Activated CD8-positive, alpha-beta memory T cell treated with anti-CD3 and anti-CD28 coated beads for 4 hours (primary cell): ENCODE data around the gene SCGB1A1.
"Not testable (repeated sequence)": the region's sequence is repeated elsewhere in the genome, so short reads cannot be mapped to it uniquely, and the experiment has no call there.

ENCODE experiments used
- DNase-seq, 2 donors: peaks; one replicate each; pipeline ENCODE4 v3.0.0-alpha.2; 2020; ENCODE audit warnings: low read depth in 2 of 2

The SCGB1A1 gene, protein sequence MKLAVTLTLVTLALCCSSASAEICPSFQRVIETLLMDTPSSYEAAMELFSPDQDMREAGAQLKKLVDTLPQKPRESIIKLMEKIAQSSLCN

DNA sequence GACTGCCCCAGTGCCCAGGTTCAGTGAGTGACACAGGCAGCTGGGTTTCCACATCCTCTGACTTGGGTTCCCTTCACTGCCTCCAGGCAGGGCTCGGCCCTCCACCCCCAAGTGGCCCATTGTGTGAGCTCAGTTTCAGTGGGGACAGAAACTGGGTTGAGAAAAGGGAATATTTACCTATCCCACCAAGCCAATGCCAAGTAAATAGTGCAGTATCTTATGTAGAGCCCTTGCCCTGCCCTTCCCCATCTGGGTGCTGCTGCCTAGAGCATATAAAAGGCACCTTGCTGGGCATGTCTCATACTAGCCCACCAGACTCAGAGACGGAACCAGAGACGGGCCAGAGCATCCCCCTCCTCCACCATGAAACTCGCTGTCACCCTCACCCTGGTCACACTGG lies at the start of gene SCGB1A1:
Gene SCGB1A1, plus strand, starts transcription at position 301 of the 400 bp plus-strand sequence. Its CDS starts 63 bp downstream, at position 364.
- no peak for DNase-seq

DNA sequence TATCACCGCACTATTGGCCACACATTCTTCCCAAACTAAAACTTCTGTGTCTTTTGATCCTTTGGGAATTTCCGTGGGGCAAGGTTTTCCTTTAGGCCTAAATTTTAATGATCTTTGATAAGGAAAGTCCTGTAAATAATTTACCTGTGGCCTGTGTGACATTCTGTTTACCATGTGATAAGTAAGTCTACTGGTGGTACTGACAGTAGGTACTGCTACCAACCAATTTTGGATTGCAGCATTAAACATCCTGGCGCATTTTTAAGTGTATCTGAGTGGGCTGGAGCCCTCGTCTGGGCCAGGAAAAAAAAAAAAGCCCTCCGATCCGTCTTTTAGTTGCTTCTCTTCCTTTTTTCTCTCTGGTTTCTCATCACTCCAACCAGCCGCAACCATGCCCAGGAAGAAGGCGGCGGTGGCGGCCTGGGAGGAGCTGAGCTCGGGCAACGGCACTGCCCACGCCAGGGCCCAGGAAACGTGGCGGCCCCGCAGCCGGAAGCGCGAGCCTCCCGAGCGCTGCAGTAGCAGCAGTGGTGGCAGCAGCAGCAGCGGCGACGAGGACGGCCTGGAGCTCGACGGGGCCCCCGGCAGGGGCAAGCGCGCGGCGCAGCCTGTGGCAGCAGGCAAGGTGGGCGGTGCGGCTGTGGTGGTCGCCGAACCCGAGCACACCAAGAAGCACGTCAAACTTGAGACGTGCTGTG lies 47.9 kb upstream of the SCGB1A1 start:
- no peak for DNase-seq

DNA sequence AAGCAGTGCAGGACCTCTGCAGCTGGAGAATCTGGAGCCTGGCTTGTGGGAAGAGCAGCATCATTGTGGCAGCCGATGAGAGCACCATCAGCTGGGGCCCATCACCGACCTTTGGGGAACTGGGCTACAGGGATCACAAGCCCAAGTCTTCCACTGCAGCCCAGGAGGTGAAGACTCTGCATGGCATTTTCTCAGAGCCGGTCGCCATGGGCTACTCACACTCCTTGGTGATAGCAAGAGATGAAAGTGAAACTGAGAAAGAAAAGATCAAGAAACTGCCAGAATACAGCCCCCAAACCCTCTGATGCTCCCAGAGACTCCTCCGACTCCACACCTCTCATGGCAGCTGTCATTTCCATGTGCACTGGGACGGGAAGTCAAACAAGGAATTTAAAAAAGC lies 46.0 kb upstream of the SCGB1A1 start:
- DNase-seq, result no peak

DNA sequence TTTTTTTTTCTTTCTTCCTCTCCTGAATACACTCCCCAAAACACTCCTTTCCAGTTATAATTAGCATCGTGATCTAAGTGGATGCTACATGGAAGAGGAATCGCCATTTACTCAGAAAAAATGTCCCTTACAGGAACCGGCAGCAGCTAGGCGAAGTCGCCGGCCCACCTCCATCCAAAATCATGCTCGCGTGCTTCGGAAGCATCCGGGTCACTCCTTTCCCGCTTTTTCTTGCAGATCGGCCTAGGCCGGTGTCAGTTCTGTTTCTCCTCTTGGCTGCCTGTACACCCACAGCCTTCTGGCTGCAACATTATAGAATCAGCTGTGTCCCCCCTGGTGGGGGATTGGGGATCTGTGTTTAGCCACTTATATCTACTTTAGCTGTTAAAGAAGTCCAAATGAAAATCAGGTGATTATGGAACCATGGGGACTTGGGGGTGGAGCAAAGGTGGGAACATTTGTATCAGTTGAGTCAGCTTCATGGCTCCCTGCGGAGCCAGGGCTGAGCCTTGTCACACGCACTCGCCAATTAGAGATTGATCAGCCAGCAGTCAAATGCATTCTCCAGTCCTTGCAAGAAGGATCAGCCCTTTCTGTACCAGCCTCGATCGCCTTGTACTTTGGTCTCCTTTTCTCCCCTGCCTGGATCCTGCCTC lies 45.2 kb upstream of the SCGB1A1 start:
- no peak for DNase-seq

DNA sequence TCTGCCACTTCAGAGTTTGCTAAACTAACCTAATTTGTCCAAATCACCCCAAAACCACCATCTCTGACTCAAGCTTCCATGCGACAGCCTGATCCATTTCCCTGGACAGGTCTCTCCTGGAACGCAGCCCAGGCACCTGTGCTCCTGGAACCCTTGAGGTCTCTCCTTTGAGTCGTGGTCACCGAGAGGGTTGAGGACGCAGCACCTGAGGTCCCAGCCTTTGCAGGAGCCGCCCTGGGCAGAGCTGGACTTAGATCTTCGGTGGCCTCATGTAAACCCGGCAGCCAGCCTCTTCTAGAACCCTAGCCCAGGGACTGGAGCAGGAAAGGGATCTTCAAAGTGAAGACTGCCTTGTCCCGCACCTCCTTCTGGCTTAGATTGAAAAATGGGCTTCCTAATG lies 44.0 kb upstream of the SCGB1A1 start:
- DNase-seq, result no peak

DNA sequence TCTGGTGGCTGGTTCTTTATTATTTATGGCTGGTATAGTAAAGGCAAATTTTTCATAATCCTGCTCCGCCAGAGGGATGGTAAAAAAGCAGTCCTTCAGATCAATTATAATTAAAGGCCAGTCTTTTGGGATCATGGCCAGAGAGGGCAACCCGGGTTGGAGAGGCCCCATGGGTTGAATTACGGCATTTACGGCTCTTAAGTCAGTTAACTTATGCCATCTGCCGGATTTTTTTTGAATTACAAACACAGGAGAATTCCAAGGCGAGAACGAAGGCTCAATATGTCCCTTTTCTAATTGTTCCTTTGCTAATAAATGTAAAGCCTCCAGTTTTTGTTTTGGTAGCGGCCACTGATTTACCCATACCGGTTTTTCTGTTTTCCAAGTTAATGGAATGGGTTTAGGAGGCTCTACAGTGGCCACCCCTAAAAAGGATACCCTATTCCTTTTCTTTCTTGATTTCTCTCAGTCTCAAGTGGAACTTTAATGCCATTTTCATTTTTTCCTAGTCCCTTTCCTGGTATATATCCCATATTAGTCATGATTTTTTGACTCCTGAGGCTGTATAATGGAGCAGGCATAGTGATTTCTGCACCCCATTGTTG lies 40.3 kb upstream of the SCGB1A1 start:
- DNase-seq, result not testable (repeated sequence)

DNA sequence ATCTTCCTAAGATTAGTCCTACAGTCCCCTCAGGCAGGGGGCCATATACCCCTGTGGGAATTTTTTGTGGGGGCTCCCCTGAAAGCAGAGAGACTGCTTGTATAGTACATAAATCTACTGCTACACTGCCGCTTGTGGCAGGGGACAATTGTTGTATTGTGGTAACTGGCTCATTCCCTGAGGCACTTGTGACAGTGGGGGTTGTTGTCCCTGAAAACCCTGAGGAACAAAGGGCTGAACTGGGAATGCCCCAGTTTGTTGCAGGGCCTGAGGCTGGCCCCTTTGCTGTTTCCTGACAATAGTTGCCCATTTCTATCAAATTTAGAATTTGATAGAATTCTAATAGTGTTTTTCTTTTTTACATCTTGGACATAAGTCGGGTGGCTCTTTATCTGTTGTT lies 39.2 kb upstream of the SCGB1A1 start:
- DNase-seq, result not testable (repeated sequence)

DNA sequence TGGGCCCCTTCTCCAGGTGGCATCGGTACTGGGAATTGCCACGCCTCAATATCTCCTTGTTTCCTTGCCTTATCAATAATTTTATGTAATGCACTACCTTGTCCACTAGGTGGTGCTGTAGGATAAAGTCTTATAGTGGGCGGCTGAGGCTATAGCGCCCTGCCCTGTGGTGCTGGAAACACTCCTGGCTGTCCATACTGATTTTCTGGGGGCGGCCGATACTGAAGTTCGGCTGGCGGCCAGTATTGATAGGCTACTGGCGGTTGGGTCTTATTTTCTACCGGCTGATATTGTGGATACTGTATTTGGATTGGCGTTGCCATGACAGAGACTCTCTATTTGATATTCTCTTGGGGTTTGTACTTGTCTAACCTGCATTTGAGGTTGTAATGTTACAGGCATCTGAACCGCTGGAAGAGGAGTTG lies 38.0 kb upstream of the SCGB1A1 start:
- not testable (repeated sequence) for DNase-seq

DNA sequence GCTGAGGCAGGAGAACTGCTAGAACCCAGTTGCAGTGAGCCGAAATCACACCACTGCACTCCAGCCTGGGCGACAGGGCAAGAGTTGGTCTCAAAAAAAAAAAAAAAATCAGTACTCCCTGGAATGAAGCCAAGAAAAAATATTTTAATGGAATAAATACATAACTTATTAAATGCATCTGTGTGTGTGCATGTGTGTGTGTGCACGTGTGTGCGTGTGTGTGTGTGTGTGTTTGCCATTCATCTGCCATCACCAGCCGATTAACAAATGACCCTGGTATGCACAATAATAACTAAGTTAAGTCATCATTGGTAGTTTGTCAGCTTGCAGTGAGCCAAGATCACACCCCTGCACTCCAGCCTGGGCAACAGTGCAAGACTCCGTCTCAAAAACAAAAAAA lies 35.0 kb upstream of the SCGB1A1 start:
- DNase-seq, result no peak

DNA sequence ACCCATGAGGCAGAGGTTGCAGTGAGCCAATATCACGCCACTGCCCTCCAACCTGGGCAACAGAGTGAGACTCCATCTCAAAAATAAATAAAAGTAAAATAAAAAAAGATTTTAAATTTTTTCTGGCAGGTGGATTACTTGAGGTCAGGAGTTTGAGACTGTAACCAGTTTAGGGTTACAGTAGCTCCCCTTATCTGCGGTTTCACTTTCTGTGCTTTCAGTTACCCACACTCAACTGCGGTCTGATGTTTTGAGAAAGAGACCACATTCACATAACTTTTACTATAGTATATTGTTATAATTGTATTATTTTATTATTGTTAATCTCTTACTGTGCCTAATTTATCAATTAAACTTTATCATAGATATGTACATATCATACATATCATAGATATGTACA lies 32.8 kb upstream of the SCGB1A1 start:
- DNase-seq, result not testable (repeated sequence)

DNA sequence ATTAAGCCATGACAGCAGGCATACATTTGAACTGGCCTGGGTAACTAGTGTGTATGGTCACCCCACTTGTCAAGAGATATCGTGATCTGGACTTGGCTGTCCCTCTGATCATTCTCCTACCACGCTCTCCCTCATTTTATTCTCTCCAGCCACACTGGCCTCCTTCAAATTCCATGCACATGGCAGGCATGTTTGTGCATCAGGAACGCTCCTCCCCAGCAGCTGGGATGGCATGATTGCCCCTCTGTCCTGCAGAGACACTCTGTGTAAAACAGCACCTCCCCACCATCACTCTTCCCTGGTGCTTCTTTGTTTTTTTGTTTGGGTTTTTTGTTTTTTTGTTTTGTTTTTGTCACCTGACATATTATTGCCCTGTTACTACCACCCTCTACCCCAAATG lies 31.5 kb upstream of the SCGB1A1 start:
- no peak for DNase-seq

DNA sequence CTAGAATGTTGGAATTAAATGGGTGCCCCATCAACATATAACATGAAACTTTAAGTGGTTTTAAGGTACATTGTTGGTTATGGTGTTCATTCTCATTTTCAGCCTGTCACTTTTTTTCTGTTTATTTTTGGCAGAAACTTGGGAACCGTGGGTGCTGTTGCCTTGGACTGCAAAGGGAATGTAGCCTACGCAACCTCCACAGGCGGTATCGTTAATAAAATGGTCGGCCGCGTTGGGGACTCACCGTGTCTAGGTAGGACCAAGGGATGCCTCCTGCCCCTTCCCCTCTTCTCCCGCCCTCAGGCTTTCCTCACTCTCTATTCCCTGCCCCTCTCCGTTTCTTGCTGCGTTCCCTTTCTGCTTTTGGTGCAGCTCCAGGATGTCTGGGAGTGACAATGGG lies 29.8 kb upstream of the SCGB1A1 start:
- DNase-seq, result no peak

DNA sequence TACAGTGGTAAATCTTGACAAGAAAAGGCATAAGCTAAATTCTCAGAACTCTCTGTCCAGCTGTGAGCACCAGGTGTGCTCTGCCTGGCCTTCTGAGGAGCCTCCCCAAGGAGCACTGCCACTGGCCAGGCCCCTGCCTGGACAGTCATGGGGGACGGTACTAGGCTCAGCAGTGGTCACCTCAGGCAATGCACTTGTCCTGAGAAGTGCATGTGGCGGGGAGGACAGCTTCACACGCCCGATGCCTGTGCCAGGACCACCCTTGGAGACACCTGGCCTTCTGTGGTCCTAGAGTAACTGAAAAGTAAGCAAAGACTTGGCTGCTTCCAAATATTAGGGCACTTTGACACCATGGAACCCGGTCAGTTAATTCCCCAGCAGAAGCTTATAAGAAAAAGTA lies 28.6 kb upstream of the SCGB1A1 start:
- no peak for DNase-seq

DNA sequence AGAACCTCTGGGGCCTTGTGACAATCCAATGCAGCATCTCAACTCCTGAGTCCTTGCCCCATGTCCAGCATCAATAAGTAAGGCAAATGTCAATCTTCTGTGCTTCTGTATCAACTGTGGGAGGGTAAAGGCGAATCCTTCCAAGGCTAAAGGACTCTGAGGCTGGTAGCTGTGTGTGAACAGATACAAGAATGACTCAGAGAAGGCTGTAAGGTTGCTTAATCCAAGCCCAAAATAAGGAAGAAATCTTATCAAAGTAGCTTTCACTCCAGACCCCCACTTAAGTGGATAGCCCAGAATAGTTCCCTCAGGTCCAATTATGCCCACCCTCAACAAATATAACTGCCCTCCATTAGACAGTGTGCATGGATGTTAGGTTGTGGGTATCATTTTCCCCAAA lies 28.1 kb upstream of the SCGB1A1 start:
- DNase-seq, result no peak

DNA sequence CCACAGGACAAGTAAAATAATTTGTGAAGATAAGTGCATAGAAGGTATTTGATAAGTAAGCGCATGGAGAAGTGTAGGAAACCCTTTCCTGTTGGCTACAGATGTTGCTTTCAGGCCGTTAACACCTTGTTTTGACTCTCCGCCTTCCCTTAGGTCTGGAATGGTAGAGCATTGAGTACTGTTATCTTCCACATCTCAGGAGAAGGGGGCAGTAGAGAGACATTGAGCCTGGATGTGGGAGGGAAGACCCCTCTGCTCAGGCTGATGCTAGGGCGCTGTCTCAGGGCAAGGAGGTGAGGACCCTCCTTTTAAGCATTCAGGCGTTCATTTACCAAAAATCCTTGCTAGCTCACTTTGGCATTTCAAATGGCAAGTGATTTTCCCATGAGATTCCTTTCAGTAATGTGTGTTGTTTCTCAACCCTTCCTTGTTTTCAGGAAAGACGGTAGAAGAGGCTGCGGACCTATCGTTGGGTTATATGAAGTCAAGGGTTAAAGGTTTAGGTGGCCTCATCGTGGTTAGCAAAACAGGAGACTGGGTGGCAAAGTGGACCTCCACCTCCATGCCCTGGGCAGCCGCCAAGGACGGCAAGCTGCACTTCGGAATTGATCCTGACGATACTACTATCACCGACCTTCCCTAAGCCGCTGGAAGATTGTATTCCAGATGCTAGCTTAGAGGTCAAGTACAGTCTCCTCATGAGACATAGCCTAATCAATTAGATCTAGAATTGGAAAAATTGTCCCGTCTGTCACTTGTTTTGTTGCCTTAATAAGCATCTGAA lies 27.0 kb upstream of the SCGB1A1 start:
- no peak for DNase-seq

DNA sequence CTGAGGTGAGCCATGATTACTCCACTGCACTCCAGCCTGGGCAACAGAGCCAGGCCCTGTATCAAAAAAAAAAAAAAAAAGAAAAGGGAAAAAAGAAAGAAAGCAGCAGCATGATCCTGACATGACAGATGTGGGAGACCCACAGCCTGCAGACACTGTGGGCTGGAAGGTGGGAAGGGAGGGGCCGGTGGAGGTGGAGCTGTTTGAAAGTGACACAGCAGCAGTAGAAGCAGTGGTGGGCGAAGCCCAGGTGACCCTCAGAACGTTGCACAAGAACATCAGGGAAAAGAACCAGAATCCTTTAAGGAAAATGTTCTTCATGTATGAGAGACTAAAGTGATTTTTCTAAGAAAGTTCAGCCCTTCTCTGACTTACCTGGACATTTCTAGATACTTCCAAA lies 26.3 kb upstream of the SCGB1A1 start:
- no peak for DNase-seq

DNA sequence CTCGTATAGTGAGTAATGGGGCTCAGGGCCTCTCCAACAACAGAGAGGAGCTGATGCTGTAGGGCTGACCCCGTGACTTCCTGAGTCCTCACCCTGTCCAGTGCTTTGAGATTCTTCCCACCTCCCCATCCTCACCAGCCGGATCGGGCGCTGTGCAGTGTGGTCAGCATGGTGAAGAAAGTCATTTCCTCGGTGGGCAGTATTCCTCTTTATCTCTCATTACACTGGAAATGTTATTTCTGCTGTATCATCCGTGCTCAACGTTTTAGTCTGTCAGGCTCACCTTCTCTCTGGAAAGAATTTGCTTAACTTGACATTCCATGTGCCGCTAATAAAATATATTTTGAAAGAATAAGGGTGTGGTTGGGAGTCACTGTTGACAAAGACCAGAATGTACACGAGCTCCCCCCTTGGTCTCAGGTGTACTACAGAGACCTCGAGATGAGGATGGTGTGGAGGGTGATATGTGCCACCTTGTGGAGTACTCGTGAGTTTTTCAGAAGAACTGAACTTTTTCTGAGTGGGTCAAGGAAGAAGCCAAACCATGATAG lies 25.7 kb upstream of the SCGB1A1 start:
- DNase-seq, result no peak

DNA sequence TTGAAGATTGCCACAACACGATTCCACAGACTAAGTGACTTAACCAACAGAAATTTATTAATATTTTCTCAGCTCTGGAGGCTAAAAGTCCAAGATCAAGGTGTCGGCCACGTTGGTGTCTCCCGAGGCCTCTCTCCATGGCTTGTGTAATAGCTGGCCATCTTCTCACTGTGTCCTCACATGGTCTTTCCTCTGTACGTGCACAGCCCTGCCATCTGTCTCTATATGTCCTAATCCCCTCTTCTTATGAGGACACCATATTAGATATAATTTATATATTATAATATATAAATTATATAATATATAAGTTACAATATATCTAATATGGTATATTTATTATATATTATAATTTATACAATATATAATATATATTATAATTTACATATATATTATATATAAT lies 25.1 kb upstream of the SCGB1A1 start:
- DNase-seq, result no peak

DNA sequence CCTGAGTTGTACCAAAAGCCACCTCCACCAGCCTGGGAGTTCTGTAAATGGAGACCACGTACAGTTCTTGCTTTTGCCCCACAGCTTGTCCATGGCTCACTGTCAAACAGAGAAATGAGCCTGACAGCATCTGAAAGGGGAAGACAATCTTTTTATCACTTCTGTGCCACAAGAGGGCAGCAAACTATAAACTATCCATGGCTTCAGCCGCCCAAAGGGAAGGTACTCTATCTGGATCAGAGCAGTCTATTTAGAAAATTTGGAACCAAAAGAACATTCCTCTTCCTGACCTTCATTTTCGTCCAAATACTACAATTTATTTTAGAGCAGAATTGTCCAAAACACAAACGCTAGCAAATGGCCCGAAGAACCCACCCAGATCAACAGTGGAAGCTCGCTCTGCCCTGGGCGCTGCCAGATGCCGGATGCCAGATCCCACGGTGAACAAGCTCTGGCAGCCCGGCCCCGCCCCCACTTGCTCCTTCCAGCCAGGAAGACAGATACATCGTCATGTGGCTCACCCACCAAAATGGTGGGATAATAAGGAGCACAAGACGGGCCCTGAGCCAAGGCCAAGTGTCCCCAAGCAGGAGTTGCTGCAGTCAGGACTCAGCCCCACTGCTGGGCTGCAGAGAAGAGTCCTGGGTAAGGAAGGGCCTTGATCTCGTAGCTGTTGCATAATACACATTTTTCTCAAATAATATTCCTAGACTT lies 23.9 kb upstream of the SCGB1A1 start:
- DNase-seq, result peak in 1 of 2 donors; percentile 39

DNA sequence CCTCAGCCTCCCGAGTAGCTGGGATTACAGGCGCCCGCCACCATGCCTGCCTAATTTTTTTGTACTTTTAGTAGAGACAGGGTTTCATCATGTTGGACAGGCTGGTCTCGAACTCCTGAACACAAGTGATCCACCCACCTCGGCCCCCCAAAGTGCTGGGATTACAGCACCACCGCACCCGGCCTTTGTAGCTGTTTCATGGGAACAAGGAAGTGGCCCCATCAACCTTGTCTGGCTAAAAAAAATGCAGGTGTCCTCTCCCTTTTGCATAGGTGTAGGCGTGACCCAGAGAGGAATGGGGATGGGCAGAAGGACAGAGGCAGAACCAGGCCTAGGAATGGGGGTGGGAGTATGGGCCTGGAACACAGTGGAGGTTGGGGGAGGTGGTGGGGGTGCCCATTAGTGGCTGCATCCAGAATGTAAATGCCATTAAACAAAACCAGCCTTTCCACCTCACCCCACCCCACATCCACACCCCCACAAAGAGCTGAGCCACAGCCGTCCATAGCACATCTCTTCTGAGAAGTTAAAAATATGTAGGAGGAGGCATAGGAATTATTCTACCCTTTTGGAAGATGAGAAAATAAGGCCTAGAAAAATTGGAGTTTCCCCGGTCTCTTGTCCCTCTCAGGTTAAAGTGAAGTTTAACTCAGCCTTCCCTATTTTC lies 22.8 kb upstream of the SCGB1A1 start:
- DNase-seq, result no peak
